ENCODE results near the gene FGD3. TPM values are rescaled to one million over a fixed set of nuclear protein-coding genes. Genes with fewer than 3 reads are reported as not detected.

The FGD3 gene
- total RNA-seq, 1 donor from 2014 or later = 0.46 TPM

DNA sequence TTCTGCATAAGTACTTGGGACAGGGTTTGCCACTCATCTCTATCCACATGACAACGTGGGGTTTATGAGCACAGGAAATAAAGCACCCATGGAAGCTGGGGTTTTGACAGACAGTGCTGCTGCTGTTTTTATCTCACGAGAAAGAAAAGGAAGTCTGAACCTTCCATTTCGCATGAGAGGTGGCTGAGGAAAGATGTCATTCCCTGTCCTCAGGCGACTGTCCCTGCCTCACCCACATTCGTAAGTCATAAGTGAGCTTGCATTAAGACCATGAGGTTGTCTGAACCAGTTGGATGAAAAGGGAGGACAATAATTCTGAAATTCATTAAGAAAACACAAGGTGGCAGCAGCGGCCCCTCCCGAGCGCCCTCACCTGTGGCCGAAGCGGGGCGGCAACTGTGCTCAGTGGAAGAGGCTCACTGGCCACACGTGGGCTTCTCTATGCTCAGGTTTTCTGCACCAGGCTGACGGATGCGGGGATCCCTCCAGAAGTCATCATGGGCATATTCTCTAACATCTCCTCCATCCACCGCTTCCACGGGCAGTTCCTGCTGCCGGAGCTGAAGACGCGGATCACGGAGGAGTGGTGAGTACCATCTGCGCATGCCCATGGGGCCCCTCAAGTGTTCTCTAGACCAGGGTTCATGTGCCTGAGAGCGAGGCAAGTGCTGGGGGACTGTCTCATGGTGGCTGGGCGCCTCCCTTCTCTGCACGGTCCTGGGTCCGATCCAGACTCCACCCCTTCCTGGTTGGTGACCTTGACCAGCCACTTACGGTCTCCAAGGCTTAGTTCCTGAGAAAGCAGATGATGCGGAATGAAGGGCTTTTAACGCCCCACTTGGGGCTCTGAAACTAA, 56.5 kb downstream of the FGD3 start:
- TF ChIP-seq, protein P1, sequence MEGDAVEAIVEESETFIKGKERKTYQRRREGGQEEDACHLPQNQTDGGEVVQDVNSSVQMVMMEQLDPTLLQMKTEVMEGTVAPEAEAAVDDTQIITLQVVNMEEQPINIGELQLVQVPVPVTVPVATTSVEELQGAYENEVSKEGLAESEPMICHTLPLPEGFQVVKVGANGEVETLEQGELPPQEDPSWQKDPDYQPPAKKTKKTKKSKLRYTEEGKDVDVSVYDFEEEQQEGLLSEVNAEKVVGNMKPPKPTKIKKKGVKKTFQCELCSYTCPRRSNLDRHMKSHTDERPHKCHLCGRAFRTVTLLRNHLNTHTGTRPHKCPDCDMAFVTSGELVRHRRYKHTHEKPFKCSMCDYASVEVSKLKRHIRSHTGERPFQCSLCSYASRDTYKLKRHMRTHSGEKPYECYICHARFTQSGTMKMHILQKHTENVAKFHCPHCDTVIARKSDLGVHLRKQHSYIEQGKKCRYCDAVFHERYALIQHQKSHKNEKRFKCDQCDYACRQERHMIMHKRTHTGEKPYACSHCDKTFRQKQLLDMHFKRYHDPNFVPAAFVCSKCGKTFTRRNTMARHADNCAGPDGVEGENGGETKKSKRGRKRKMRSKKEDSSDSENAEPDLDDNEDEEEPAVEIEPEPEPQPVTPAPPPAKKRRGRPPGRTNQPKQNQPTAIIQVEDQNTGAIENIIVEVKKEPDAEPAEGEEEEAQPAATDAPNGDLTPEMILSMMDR (IDR thresholded peaks at IDR 0.05; ENCODE audit: insufficient read depth, low read length, poor library complexity, severe bottlenecking) = peak; percentile 65
- no peaks in the 10 kb centered on the region for H3K27me3 ChIP-seq (ENCODE audit: control insufficient read depth, insufficient read depth, low read length)
- DNase-seq (ENCODE audit: low read depth) = no peak
- H3K4me3 ChIP-seq (ENCODE audit: low read depth, low read length) = no peak overlapping the region
- no peaks in the 10 kb centered on the region for H3K36me3 ChIP-seq (ENCODE audit: control insufficient read depth, insufficient read depth, low read length)

DNA sequence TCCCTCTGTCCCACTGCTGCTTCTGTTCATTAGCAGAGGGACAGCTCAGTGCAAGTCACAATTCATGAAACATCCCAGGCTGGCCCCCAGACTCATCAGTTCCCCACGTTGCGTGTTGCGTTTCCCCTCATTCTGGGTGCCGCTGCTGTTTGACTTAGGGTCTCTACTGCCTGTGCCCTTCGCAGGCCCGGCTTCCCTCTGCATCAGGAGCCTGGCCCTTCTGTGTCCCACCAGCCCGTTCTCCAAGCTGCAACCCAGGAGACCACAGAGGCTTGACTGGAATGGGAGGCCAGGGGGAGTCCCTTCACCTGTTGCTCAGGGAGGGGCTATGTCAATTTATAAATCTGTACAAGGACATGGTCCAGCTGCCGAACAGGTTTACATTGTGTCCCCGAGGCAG, 57.2 kb downstream of the FGD3 start:
- H3K4me3 ChIP-seq (ENCODE audit: low read depth, low read length) = no peak overlapping the region
- DNase-seq (ENCODE audit: low read depth) = no peak
- H3K36me3 ChIP-seq (ENCODE audit: control insufficient read depth, insufficient read depth, low read length) = no peaks in the 10 kb centered on the region
- no peaks in the 10 kb centered on the region for H3K27me3 ChIP-seq (ENCODE audit: control insufficient read depth, insufficient read depth, low read length)
- TF ChIP-seq, protein P1 (IDR thresholded peaks at IDR 0.05; ENCODE audit: insufficient read depth, low read length, poor library complexity, severe bottlenecking) = no peak

DNA sequence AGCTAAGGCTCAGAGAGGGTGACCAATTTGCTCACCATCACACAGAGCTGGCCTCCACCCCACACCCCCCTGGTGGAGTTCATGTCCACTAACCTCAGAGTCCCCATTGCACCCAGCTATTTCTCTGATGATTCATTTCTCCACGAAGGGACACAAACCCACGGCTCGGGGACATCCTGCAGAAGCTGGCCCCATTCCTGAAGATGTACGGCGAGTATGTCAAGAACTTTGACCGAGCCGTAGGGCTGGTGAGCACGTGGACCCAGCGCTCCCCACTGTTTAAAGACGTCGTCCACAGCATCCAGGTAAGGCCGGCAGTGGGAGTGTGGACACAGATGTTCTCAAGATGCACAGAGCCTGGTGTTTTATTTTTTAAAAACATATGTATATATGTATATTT, 58.6 kb downstream of the FGD3 start:
- no peak for DNase-seq (ENCODE audit: low read depth)
- TF ChIP-seq, protein P1 (IDR thresholded peaks at IDR 0.05; ENCODE audit: insufficient read depth, low read length, poor library complexity, severe bottlenecking) = no peak
- no peak overlapping the region for H3K4me3 ChIP-seq (ENCODE audit: low read depth, low read length)
- H3K27me3 ChIP-seq (ENCODE audit: control insufficient read depth, insufficient read depth, low read length) = no peaks in the 10 kb centered on the region
- H3K36me3 ChIP-seq (ENCODE audit: control insufficient read depth, insufficient read depth, low read length) = no peaks in the 10 kb centered on the region

DNA sequence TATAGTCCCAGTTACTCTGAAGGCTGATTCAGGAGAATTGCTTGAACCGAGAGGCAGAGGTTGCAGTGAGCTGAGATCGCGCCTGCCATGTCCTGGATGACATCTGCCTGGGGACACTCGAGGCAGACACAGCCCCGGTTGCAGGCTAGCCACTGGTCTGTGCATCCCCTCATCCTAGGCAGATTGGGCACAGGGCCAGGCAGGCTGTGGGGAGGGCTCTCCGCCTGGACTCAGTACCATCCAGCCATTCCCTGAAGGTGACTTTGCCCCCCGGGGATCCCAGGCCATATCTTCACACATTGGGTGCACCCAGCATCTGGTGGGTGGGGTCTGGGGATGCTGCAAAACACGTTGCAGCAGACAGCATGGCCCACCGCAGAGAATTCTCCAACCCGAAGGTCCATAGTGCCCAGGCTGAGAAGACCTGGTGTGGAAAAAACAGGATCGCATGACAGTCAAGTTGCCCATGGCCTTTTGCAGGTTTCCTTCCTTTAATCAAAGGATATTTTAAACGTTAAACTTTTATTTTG, 60.3 kb downstream of the FGD3 start:
- H3K4me3 ChIP-seq (ENCODE audit: low read depth, low read length) = no peak overlapping the region
- no peaks in the 10 kb centered on the region for H3K27me3 ChIP-seq (ENCODE audit: control insufficient read depth, insufficient read depth, low read length)
- H3K36me3 ChIP-seq (ENCODE audit: control insufficient read depth, insufficient read depth, low read length) = no peaks in the 10 kb centered on the region
- TF ChIP-seq, protein P1 (IDR thresholded peaks at IDR 0.05; ENCODE audit: insufficient read depth, low read length, poor library complexity, severe bottlenecking) = no peak
- DNase-seq (ENCODE audit: low read depth) = no peak

DNA sequence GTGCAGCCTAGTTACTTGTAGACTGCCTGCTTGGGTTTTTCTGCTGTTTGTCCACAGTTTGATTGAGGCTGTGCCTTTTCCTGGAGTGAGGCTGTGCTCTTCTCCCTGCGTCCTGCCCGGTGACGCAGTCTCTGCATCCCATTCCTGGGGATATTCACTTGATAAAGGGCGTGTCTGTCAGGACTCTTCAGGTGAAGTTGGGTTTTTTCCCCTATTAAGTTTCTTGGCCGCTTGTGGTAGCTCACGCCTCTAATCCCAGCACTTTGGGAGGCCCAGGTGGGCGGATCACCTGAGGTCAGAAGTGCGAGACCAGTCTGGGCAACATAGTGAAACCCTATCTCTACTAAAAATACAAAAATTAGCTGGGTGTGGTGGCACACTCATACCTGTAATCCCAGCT, 61.1 kb downstream of the FGD3 start:
- Histone ChIP-seq H3K27me3 (ENCODE audit: control insufficient read depth, insufficient read depth, low read length) (no peaks in the 10 kb centered on the region), H3K4me3 (ENCODE audit: low read depth, low read length) (no peak overlapping the region), H3K36me3 (ENCODE audit: control insufficient read depth, insufficient read depth, low read length) (no peaks in the 10 kb centered on the region)
- TF ChIP-seq, protein P1 (IDR thresholded peaks at IDR 0.05; ENCODE audit: insufficient read depth, low read length, poor library complexity, severe bottlenecking) = no peak
- no peak for DNase-seq (ENCODE audit: low read depth)

Measured in kidney epithelial cell (primary cell).